CD8-positive, alpha-beta memory T cell (primary cell): Measurements from ENCODE around the gene GTPBP4. TPM values are rescaled to one million over a fixed set of nuclear protein-coding genes. Genes with fewer than 3 reads are reported as not detected.

Experiments used
- CTCF ChIA-PET: fragments of 350-600 bp; sonication (Branson Sonifier 250); formaldehyde crosslinking; loops from one replicate; lab custom pipeline; 2021; ENCODE audit warnings: antibody characterized with exemption; lab: Charles Lee
- POLR2A ChIA-PET: fragments of 350-600 bp; sonication (Branson Sonifier 250); formaldehyde crosslinking; loops from one replicate; lab custom pipeline; 2021; ENCODE audit warnings: antibody characterized with exemption; lab: Charles Lee
- DNase-seq, 5 donors: peaks; one replicate each; pipeline versions ENCODE4 v3.0.0 to v3.0.0-alpha.2; 2020 to 2022; ENCODE audit warnings: mixed read lengths in 1 of 5
- H3K27ac ChIP-seq: one replicate; pipeline ENCODE4 v1.7.0; 2013; ENCODE audit warnings: low read depth, mild to moderate bottlenecking, low read length, moderate library complexity
- H3K27me3 ChIP-seq: 2 replicates; pipeline ENCODE4 v1.7.0; 2013; ENCODE audit warnings: low read length, mild to moderate bottlenecking; ENCODE audit not compliant: insufficient read depth, poor library complexity, severe bottlenecking
- H3K36me3 ChIP-seq: 2 replicates; pipeline ENCODE4 v1.7.0; 2013; ENCODE audit warnings: mild to moderate bottlenecking, low read length, moderate library complexity; ENCODE audit not compliant: insufficient read depth
- H3K4me1 ChIP-seq: 2 replicates; pipeline ENCODE4 v1.7.0; 2013; ENCODE audit warnings: mild to moderate bottlenecking, low read length, moderate library complexity; ENCODE audit not compliant: insufficient read depth
- H3K4me3 ChIP-seq: 2 replicates; pipeline ENCODE4 v1.7.0; 2013; ENCODE audit warnings: mild to moderate bottlenecking, low read length
- H3K9me3 ChIP-seq: 2 replicates; pipeline ENCODE4 v1.7.0; 2013; ENCODE audit warnings: mild to moderate bottlenecking, low read length
- H3K27ac Mint-ChIP-seq, 8 donors: one replicate each; pipeline ENCODE4 v1.8.0; 2020 to 2021; ENCODE audit warnings: mixed read lengths in 8 of 8, mild to moderate bottlenecking in 6 of 8, inconsistent platforms in 3 of 8, moderate library complexity in 3 of 8
- H3K27me3 Mint-ChIP-seq, 2 donors: one replicate each; pipeline ENCODE4 v1.8.0; 2020 to 2021; ENCODE audit warnings: mixed read lengths in 2 of 2, mild to moderate bottlenecking in 1 of 2, moderate library complexity in 1 of 2
- H3K36me3 Mint-ChIP-seq, 3 donors: one replicate each; pipeline ENCODE4 v1.8.0; 2020 to 2021; ENCODE audit warnings: mixed read lengths in 3 of 3, inconsistent platforms in 1 of 3, mild to moderate bottlenecking in 1 of 3
- H3K4me1 Mint-ChIP-seq, 3 donors: one replicate each; pipeline ENCODE4 v1.8.0; 2020 to 2021; ENCODE audit warnings: mixed read lengths in 3 of 3, inconsistent platforms in 1 of 3, mild to moderate bottlenecking in 1 of 3
- H3K4me3 Mint-ChIP-seq, 7 donors: one replicate each; pipeline ENCODE4 v1.8.0; 2020 to 2021; ENCODE audit warnings: mixed read lengths in 7 of 7, mild to moderate bottlenecking in 6 of 7, moderate library complexity in 4 of 7, inconsistent platforms in 2 of 7
- H3K9me3 Mint-ChIP-seq, 5 donors: one replicate each; pipeline ENCODE4 v1.8.0; 2020 to 2022; ENCODE audit warnings: mixed read lengths in 5 of 5, mild to moderate bottlenecking in 3 of 5, moderate library complexity in 2 of 5, inconsistent platforms in 1 of 5
- polyA plus RNA-seq: library from polyadenylated mRNA; unstranded; fragments of 300-500 nt; fragmentation: Illumina TruSeq; gene quantifications from one replicate; pipeline ENCODE4 v1.2.3, GENCODE V29; 2021
- total RNA-seq, 2 experiments: library from RNA; stranded (reverse); gene quantifications; one replicate each; pipeline ENCODE4 v1.2.3, GENCODE V29; 2021

GTPBP4 gene
- total and polyA plus RNA-seq, 3 experiments from 2014 or later = 21.9 to 156 (median 147) TPM

GRCh38 chr10:1045415-1045814 lies 57.2 kb downstream of the GTPBP4 start:
- peaks cover 0 to 5% of the 10 kb centered on the region in 2 donors for H3K27me3 Mint-ChIP-seq
- peaks cover 49 to 61% (median 53%) of the 10 kb centered on the region in 3 donors for H3K4me1 Mint-ChIP-seq
- peaks cover 0 to 57% (median 3%) of the 10 kb centered on the region in 3 donors for H3K36me3 Mint-ChIP-seq
- no peak for DNase-seq
- Histone ChIP-seq H3K4me1 (peaks cover 53% of the 10 kb centered on the region), H3K27ac (no peak overlapping the region), H3K4me3 (no peak overlapping the region), H3K36me3 (peaks cover 11% of the 10 kb centered on the region), H3K27me3 (no peaks in the 10 kb centered on the region), H3K9me3 (no peaks in the 10 kb centered on the region)
- ChIA-PET POLR2A (interaction anchor here (1.4 kb wide), 1 partner anchor 10 kb away, joined by 3 read pairs; the partner anchor contains the start of gene WDR37), CTCF (interaction anchor here (1.0 kb wide), 1 partner anchor 12 kb away, joined by 3 read pairs; no protein-coding TSS in a partner anchor)
- H3K27ac Mint-ChIP-seq = peak overlapping the region; percentile 27 to 98 (median 92)
- H3K4me3 Mint-ChIP-seq = peak overlapping the region; percentile 49 to 86 (median 63)
- H3K9me3 Mint-ChIP-seq = no peaks in the 10 kb centered on the region

- POLR2A ChIA-PET = interaction anchor here (0.8 to 2.3 kb wide), 4 partner anchors 11 to 116 kb away, joined by 4 to 19 read pairs (median 8); partner anchors contain the start of gene LARP4B
- Mint-ChIP-seq H3K36me3 (peaks cover 0 to 53% (median 2%) of the 10 kb centered on the region in 3 donors), H3K9me3 (no peaks in the 10 kb centered on the region), H3K4me1 (peaks cover 66 to 86% (median 78%) of the 10 kb centered on the region in 3 donors), H3K27ac (peak overlapping the region; percentile 98 to 99 (median 99)), H3K4me3 (peak overlapping the region; percentile 92 to 95 (median 95)), H3K27me3 (peaks cover 0 to 5% of the 10 kb centered on the region in 2 donors)
- no peaks in the 10 kb centered on the region for H3K9me3 ChIP-seq
- peak overlapping the region; percentile 93 for H3K27ac ChIP-seq
- CTCF ChIA-PET = interaction anchor here (1.7 kb wide), 1 partner anchor 60 kb away, joined by 4 read pairs; the partner anchor contains the start of gene GTPBP4
- no peak for DNase-seq
- peak overlapping the region; percentile 82 for H3K4me3 ChIP-seq
- peaks cover 72% of the 10 kb centered on the region for H3K4me1 ChIP-seq
- no peaks in the 10 kb centered on the region for H3K27me3 ChIP-seq
- H3K36me3 ChIP-seq = peaks cover 13% of the 10 kb centered on the region
Observed at GRCh38 chr10:1047937-1048336, 59.7 kb downstream of the GTPBP4 start.

GRCh38 chr10:1048349-1048731 lies 60.1 kb downstream of the GTPBP4 start:
- no peaks in the 10 kb centered on the region for H3K9me3 Mint-ChIP-seq
- Histone ChIP-seq H3K27me3 (no peaks in the 10 kb centered on the region), H3K4me3 (peak overlapping the region; percentile 82), H3K4me1 (peaks cover 68% of the 10 kb centered on the region), H3K9me3 (no peaks in the 10 kb centered on the region), H3K36me3 (peaks cover 10% of the 10 kb centered on the region), H3K27ac (peak overlapping the region; percentile 93)
- H3K27ac Mint-ChIP-seq = peak overlapping the region; percentile 98 to 99 (median 99)
- peaks cover 0 to 5% of the 10 kb centered on the region in 2 donors for H3K27me3 Mint-ChIP-seq
- H3K4me1 Mint-ChIP-seq = peaks cover 63 to 86% (median 78%) of the 10 kb centered on the region in 3 donors
- peak overlapping the region; percentile 92 to 95 (median 95) for H3K4me3 Mint-ChIP-seq
- ChIA-PET CTCF (interaction anchor here (1.0 to 1.7 kb wide), 3 partner anchors 15 to 60 kb away, joined by 3 to 6 read pairs (median 4); partner anchors contain the start of gene GTPBP4), POLR2A (interaction anchor here (0.7 to 2.3 kb wide), 7 partner anchors 10 to 117 kb away, joined by 3 to 19 read pairs (median 5); partner anchors contain the start of gene LARP4B)
- peak in 1 of 5 donors; percentile 83 for DNase-seq
- H3K36me3 Mint-ChIP-seq = peaks cover 0 to 53% (median 2%) of the 10 kb centered on the region in 3 donors

- H3K4me1 Mint-ChIP-seq = peaks cover 63 to 86% (median 78%) of the 10 kb centered on the region in 3 donors
- H3K9me3 Mint-ChIP-seq = no peaks in the 10 kb centered on the region
- H3K27ac Mint-ChIP-seq = peak within 1 kb of the TSS; percentile 98 to 99 (median 99)
- Histone ChIP-seq H3K36me3 (peaks cover 5% of the 10 kb centered on the region), H3K4me3 (peak within 1 kb of the TSS; percentile 82), H3K9me3 (no peaks in the 10 kb centered on the region), H3K27ac (peak within 1 kb of the TSS; percentile 93), H3K27me3 (no peaks in the 10 kb centered on the region), H3K4me1 (peaks cover 63% of the 10 kb centered on the region)
- ChIA-PET POLR2A (interaction anchor here (0.6 to 2.3 kb wide), 9 partner anchors 10 to 320 kb away, joined by 3 to 19 read pairs (median 4); partner anchors contain the start of gene LARP4B), CTCF (interaction anchor here (1.0 to 1.9 kb wide), 5 partner anchors 11 to 61 kb away, joined by 3 to 6 read pairs (median 4); partner anchors contain the start of gene GTPBP4)
- peak within 1 kb of the TSS; percentile 92 to 95 (median 95) for H3K4me3 Mint-ChIP-seq
- peaks cover 0 to 5% of the 10 kb centered on the region in 2 donors for H3K27me3 Mint-ChIP-seq
- H3K36me3 Mint-ChIP-seq = peaks cover 0 to 54% (median 2%) of the 10 kb centered on the region in 3 donors
- peak; percentile 95 to 98 (median 98) for DNase-seq
Observed at GRCh38 chr10:1048732-1049424, 60.6 kb downstream of the GTPBP4 start, which contains the start of gene IDI1. Gene IDI1 (minus strand): TSS chr10:1049119. CDS start chr10:1049003, 116 bp downstream.

GRCh38 chr10:1049425-1049958 lies 61.3 kb downstream of the GTPBP4 start:
- Mint-ChIP-seq H3K36me3 (peaks cover 0 to 53% (median 2%) of the 10 kb centered on the region in 3 donors), H3K27me3 (peaks cover 0 to 3% of the 10 kb centered on the region in 2 donors), H3K4me3 (peak overlapping the region; percentile 92 to 95 (median 95)), H3K4me1 (peaks cover 61 to 86% (median 78%) of the 10 kb centered on the region in 3 donors), H3K9me3 (no peaks in the 10 kb centered on the region), H3K27ac (peak overlapping the region; percentile 98 to 99 (median 99))
- DNase-seq = no peak
- H3K27ac ChIP-seq = peak overlapping the region; percentile 93
- H3K27me3 ChIP-seq = no peaks in the 10 kb centered on the region
- ChIA-PET POLR2A (interaction anchor here (0.6 to 2.3 kb wide), 7 partner anchors 9 to 319 kb away, joined by 3 to 19 read pairs (median 5); partner anchors contain the start of gene LARP4B), CTCF (interaction anchor here (1.0 to 1.9 kb wide), 6 partner anchors 10 to 61 kb away, joined by 3 to 6 read pairs (median 4); partner anchors contain the start of gene GTPBP4)
- peaks cover 5% of the 10 kb centered on the region for H3K36me3 ChIP-seq
- H3K9me3 ChIP-seq = no peaks in the 10 kb centered on the region
- peaks cover 61% of the 10 kb centered on the region for H3K4me1 ChIP-seq
- H3K4me3 ChIP-seq = peak overlapping the region; percentile 82

- no peaks in the 10 kb centered on the region for H3K27me3 ChIP-seq
- no peaks in the 10 kb centered on the region for H3K9me3 ChIP-seq
- Mint-ChIP-seq H3K27me3 (peaks cover 0 to 3% of the 10 kb centered on the region in 2 donors), H3K27ac (peak overlapping the region; percentile 98 to 99 (median 99)), H3K4me3 (peak overlapping the region; percentile 92 to 95 (median 95)), H3K9me3 (no peaks in the 10 kb centered on the region), H3K36me3 (peaks cover 0 to 56% (median 2%) of the 10 kb centered on the region in 3 donors), H3K4me1 (peaks cover 61 to 86% (median 78%) of the 10 kb centered on the region in 3 donors)
- peaks cover 5% of the 10 kb centered on the region for H3K36me3 ChIP-seq
- peak in 1 of 5 donors; percentile 24 for DNase-seq
- ChIA-PET POLR2A (interaction anchor here (0.5 to 0.9 kb wide), 3 partner anchors 11 to 19 kb away, joined by 3 read pairs; no protein-coding TSS in a partner anchor), CTCF (interaction anchor here (0.9 to 1.9 kb wide), 4 partner anchors 9 to 37 kb away, joined by 3 to 5 read pairs (median 4); no protein-coding TSS in a partner anchor)
- H3K27ac ChIP-seq = peak overlapping the region; percentile 93
- peak overlapping the region; percentile 82 for H3K4me3 ChIP-seq
- H3K4me1 ChIP-seq = peaks cover 61% of the 10 kb centered on the region
Observed at GRCh38 chr10:1050145-1050544, 61.9 kb downstream of the GTPBP4 start.

- POLR2A ChIA-PET = interaction anchor here (0.5 to 0.9 kb wide), 3 partner anchors 11 to 18 kb away, joined by 3 read pairs; no protein-coding TSS in a partner anchor
- Mint-ChIP-seq H3K27me3 (peaks cover 0 to 2% of the 10 kb centered on the region in 2 donors), H3K9me3 (no peaks in the 10 kb centered on the region), H3K4me1 (peaks cover 61 to 86% (median 78%) of the 10 kb centered on the region in 3 donors), H3K4me3 (peak overlapping the region; percentile 70 to 95 (median 93)), H3K27ac (peak overlapping the region; percentile 72 to 99 (median 99)), H3K36me3 (peaks cover 0 to 56% (median 2%) of the 10 kb centered on the region in 3 donors)
- H3K27me3 ChIP-seq = no peaks in the 10 kb centered on the region
- CTCF ChIA-PET = interaction anchor here (0.9 to 1.9 kb wide), 4 partner anchors 9 to 37 kb away, joined by 3 to 5 read pairs (median 4); no protein-coding TSS in a partner anchor
- H3K9me3 ChIP-seq = no peaks in the 10 kb centered on the region
- peaks cover 61% of the 10 kb centered on the region for H3K4me1 ChIP-seq
- DNase-seq = peak; percentile 26 to 66 (median 38)
- peaks cover 5% of the 10 kb centered on the region for H3K36me3 ChIP-seq
- no peak overlapping the region for H3K27ac ChIP-seq
- H3K4me3 ChIP-seq = no peak overlapping the region
Observed at GRCh38 chr10:1050554-1050953, 62.3 kb downstream of the GTPBP4 start.
